HG03469 (cell line): ENCODE results near the gene MGAT4B.

Source experiments
- ATAC-seq: cut with Tn5 transposase; IDR thresholded peaks from one replicate; pipeline ENCODE4 v1.9.1; 2021; ENCODE audit warnings: mild to moderate bottlenecking, moderate library complexity, moderate number of reproducible peaks; ENCODE audit not compliant: unreplicated experiment

The MGAT4B gene

GRCh38 chr5:179812997-179813607, 6.4 kb upstream of the MGAT4B start:
- no peak for ATAC-seq

GRCh38 chr5:179812135-179812825, 5.6 kb upstream of the MGAT4B start:
- ATAC-seq: no peak

GRCh38 chr5:179805529-179806249, 977 bp downstream of the MGAT4B start:
- peak; percentile 7 for ATAC-seq

- no peak for ATAC-seq
Measured at GRCh38 chr5:179805070-179805528, 1.6 kb downstream of the MGAT4B start.

GRCh38 chr5:179804555-179804947, 2.1 kb downstream of the MGAT4B start:
- no peak for ATAC-seq

GRCh38 chr5:179803651-179804554, 2.8 kb downstream of the MGAT4B start:
- ATAC-seq: no peak

- no peak for ATAC-seq
Measured at GRCh38 chr5:179802950-179803562, 3.6 kb downstream of the MGAT4B start.

GRCh38 chr5:179802207-179802883, 4.3 kb downstream of the MGAT4B start:
- ATAC-seq: no peak

GRCh38 chr5:179801304-179802206, 5.1 kb downstream of the MGAT4B start:
- ATAC-seq: no peak

GRCh38 chr5:179800696-179801201, 5.9 kb downstream of the MGAT4B start:
- ATAC-seq: no peak

- no peak for ATAC-seq
Measured at GRCh38 chr5:179800071-179800695, 6.5 kb downstream of the MGAT4B start.

- no peak for ATAC-seq
Measured at GRCh38 chr5:179799644-179799973, 7.1 kb downstream of the MGAT4B start.

- ATAC-seq: no peak
Measured at GRCh38 chr5:179798771-179799643, 7.7 kb downstream of the MGAT4B start.

GRCh38 chr5:179798144-179798770, 8.4 kb downstream of the MGAT4B start:
- ATAC-seq: no peak

GRCh38 chr5:179797741-179798140, 8.9 kb downstream of the MGAT4B start:
- ATAC-seq: no peak

- ATAC-seq: no peak
Measured at GRCh38 chr5:179796877-179797608, 9.6 kb downstream of the MGAT4B start.
